GM21423 (cell line): ENCODE data around the gene DOCK2.
A peak's percentile ranks its signal among the peaks of the same experiment; 100 is the strongest.
"Not testable (repeated sequence)": the region's sequence is repeated elsewhere in the genome, so short reads cannot be mapped to it uniquely, and the experiment has no call there.

ENCODE experiments used
- ATAC-seq: cut with Tn5 transposase; IDR thresholded peaks from one replicate; pipeline ENCODE4 v1.9.1; 2021; ENCODE audit warnings: mild to moderate bottlenecking, moderate library complexity; ENCODE audit not compliant: unreplicated experiment

Gene DOCK2

DNA sequence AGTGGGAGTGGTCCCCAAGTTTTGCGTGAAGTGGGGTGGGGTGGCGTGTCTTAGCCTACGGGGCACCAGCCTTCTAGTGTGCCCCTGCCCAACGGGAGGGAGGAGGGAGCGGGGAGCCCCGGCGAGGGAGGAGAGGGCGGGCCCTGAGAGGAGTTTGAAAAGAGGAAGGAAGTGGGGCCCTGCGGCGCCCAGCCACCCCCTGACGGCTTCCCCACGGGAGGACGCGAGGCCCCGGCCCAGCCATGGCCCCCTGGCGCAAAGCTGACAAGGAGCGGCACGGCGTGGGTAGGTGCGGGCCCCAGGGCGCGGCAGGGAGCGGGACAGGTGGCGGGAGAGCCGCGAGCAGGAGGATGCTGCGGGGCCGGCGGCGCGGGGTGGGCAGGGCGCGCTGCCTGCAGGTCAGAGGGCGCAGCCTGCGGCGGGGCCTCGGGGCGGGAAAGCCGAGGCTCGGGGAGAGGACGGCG lies at the start of gene DOCK2:
TSS of gene DOCK2 (plus strand) at position 191 of the 464 bp plus-strand sequence. CDS start at position 243, 52 bp downstream.
- ATAC-seq: peak; percentile 95

DNA sequence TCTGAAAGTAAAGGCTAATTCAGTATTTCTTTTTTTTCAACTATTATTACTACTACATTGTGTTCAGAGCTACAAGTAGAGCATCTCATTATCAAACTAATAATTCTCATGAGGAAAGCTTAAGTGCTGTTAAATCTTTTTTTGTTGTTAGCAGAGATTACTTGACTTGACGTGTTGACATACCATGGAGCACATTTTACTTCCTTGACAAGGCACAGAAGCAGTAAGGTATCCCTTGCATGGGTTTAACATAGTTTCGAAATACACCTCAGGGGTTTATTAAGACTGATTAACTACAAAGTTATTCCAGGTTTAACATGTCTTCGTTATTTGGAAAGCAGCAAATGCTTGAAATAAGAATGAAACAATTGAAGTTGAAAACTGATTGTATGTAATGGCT lies 46.5 kb upstream of the DOCK2 start:
- ATAC-seq: no peak

DNA sequence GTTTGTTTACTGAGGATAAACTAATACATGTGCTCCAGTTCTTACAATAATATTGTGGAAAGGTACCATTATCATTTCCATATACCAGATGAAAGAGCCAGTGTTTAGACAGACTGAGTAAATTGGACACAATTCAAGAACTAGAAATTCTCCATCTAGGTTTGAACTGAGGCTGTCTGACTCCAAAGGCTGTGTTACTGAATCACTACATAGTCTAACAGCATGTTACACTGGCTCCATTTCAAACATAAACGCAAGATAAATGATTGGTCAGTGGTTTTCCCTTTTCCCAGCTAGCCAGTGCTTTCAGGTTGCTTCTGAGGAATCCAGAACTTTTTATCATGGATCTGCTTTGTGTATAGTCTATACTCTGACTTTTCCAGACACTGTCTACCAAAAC lies 45.4 kb upstream of the DOCK2 start:
- ATAC-seq: no peak

DNA sequence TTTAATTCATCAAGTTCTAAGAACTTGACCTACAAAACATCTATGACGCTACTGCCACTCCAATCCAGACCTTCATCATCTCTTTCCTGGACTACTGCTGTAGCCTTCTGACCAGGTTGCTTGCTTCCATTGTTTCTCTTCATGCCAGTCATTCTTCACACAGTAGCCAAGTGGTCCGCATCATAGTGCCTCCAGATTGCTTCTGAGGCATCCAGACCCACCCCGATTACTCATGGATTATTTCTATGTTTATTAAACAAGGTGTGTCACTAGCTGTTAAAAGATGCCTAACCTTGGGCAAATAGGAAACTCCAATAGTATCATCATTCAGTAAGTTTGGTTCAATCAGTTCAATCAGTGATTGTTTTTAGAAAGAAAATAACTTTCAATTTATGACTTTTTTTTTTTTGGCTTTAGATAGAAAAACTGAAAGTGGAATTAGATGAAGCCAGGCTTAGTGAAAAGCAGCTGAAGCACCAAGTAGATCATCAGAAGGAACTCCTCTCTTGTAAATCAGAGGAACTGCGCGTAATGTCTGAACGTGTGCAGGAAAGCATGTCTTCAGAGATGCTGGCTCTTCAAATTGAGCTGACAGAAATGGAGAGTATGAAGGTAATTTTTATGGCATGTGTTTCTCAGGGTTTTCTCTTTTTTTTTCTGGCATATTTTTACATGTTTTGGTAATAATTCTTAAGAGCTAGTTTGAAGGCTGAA lies 44.0 kb upstream of the DOCK2 start:
- ATAC-seq: no peak

DNA sequence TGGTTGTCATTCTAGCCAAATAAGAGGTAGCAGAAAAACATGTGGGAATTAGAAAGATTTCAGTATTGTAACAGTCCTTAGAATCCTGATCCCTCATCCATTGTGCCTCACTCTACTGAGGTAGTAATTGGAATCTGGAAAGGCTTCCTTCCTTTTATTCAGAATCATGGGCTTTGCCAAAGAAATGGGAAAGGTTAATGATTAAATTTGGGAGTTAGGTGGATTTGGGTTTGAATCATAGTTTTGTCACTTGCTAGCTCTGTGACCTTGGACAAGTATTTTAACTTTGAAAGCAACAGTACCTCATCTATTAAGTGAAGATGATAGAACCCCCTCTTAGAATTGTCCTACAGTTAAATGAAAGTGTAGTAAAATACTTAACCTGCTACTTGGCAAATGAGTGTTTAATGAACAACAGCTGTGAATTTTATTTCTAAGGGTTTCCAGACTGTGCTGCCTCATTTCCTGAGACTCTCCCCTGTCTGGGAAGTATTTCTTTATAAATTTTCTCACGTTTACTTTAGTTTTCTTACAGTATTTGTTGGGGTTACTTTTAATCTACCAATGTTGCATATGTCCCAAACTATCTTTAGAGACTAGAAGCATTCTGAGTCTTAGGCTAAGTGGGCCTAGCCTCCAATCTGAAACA lies 41.8 kb upstream of the DOCK2 start:
- ATAC-seq: no peak

DNA sequence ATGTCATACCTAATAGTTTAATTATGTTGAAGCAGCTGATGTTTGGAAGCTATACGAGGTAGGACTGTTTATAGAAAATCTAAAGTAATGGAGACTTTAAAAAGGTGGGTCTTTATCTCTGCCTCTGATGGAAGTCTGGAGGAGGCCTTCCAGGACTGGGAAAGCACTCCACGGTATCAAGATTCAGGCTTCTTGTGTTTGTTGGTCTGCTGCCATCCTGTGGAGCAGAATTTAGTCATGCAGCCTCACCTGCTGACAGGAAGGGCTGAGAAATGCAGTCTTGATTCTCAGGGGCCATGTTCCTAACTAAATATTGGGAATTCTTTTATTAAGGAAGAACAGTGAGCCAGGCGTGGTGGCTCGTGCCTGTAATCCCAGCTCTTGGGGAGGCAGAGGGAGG lies 37.6 kb upstream of the DOCK2 start:
- ATAC-seq: no peak

DNA sequence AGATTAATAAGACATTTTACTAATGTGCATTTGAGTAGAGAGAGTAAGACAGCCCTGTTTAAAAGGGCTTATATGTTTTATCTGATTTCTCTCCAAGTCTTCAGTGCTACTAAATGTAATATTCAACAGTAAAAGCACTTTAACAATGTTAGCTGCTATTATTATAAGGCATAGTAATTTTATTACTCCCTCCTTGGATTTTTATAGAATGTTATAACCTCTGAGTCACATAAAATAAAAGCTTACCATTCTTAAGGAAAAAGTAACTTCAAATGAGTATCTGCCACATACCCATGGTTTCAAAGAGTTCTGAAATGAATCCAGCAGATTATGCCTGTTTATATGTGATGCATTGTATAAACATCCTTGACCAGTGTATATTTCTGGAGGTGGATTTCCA lies 34.5 kb upstream of the DOCK2 start:
- no peak for ATAC-seq

DNA sequence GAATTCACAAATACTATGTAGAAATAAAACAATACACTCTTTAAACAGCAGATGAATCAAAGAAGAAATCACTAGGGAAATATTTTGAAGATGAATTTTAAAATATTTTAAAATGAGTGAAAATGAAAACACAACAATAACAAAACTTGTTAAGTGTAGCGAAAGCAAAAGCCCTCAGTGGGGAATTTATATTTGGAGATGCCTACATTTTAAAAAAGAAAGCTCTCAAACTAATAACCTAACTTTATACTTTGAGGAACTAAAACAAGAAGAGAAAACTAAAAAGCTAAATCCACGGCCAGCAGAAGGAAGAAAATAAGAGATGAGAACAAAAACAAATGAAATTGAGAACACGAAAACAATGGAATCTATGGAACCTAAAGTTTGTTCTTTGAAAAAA lies 30.8 kb upstream of the DOCK2 start:
- no peak for ATAC-seq

DNA sequence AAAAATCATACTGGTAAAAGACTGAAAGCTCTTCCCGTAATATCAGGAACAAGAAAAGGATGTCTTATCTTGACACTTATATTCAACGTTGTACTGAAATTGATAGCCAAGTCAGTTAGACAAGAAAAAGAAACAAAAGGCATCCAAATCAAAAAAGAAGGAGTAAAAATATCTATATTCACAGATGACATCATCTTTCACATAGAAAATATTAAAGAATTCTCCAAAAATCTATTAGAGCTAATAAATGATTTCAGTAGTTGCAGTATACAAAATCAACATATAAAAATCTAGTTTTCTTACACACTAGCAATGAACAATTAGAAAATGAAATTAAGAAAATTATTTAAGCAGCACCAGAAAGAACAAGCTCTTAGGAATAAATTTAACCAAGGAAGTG lies 29.2 kb upstream of the DOCK2 start:
- no peak for ATAC-seq

DNA sequence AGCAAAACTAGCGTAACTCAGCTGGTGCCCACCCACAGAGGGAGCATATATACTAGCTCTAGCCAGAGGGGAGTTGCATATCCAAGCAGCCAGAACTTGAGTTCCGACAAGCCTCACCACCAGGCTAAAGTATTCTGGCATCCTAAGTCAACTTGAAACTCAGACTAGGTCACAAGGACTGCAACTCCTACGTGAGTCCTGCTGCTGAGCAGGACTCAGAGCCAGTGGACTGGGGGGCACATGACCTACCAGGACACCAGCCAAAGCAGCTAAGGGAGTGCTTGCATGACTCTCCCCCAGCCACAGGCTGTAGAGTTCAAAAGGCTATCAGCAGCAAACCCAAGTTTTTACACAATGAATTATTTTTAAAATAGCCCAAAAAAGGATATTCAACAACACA lies 27.4 kb upstream of the DOCK2 start:
- ATAC-seq: no peak

DNA sequence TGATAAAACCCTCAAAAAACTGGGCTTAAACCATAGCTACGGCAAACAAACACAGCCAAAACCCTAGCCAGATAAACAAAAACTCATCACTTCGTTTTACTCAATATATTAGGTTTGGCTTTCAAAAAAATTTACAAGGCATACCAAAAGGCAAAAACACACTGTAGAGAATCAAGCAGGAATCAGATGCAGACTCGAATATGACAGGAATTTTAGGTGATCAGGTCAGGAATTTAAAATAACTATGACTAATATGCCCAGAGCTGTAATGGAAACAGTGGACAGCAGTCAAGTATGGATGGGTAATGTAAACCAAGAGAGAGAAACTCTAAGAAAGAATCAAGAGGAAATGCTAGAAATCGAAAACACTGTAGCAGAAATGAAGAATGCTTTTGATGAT lies 26.5 kb upstream of the DOCK2 start:
- no peak for ATAC-seq

DNA sequence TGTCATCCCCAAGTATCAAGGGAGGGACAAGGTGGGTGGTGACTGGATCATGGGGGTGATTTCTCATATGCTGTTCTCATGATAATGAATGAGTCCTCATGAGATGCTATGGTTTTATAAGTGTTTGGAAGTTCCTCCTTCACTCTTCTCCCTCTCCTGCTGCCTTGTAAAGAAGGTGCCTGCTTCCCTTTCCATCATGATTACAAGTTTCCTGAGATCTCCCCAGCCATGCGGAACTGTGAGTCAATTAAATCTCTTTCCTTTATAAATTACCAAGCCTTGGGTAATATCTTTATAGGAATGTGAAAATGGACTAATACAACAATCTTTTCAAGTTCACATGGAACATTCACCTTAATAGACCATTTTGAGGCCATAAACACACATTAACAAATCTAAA lies 21.5 kb upstream of the DOCK2 start:
- ATAC-seq: no peak

DNA sequence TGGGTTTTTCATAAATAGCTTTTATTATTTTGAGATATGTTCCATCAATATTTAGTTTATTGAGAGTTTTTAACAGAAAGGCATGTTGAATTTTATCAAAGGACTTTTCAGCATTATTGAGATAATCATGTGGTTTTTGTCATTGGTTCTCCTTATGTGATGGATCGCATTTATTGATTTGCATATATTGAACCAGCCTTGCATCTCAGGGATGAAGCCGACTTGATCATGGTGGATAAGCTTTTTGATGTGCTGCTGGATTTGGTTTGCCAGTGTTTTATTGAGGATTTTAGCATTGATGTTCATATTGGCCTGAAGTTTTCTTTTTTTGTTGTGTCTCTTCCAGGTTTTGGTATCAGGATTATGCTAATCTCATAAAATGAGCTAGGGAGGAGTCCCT lies 12.8 kb upstream of the DOCK2 start:
- ATAC-seq: not testable (repeated sequence)

DNA sequence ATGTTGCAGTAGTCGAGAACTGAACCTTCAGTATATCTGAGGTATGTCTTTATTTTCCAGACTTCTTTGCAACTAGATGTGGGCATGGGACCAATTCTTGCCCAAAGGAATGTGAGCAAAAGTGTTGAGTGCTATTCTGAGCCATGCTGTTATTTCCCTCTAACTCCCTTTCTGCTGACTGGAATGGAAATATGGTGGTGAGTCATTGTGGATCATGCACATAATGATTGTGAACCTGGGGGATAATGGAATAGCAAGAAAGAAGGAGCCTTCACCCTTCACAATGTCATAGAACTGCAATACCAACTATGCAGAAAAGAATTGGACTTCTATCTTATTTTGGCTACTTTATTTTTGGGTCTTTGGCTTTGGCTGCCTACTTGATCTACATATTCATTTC lies 10.3 kb upstream of the DOCK2 start:
- ATAC-seq: no peak

DNA sequence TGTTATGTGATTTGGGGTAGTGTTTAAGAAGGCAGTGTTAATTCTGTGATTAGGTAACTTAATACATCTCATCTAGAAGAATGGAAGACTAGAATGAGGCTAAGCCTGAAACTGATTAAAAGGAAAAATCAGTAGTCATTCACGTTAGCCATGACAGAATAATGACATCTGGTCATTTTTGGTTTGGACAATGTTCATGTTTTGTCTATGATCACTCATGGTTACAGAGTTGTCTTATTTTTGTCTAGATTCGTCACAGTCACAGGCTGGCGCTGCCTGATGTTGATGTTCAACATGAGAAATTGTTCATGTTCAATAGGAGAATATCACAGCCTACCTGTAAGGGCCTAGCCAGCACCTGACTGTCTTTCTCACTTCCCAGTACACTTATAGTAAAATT lies 9.5 kb upstream of the DOCK2 start:
- no peak for ATAC-seq

DNA sequence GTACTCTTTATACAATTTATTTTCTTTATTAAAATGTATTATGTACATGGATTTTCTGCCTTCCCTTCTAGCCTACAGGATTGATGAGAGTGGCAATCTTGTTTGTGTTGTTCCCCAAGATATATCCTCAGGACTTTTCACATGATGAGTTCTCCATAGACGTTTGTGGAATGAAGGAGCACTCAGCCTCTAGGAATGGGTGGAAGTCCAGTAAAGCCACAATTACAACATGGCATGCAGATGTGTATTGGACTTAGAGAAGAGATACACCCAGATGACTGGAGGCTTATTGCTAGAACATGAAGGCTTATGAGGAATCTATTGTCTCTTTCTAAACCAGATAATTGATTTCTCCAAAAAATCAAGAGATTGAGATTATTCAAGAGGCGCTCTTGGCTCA lies 8.2 kb upstream of the DOCK2 start:
- no peak for ATAC-seq

DNA sequence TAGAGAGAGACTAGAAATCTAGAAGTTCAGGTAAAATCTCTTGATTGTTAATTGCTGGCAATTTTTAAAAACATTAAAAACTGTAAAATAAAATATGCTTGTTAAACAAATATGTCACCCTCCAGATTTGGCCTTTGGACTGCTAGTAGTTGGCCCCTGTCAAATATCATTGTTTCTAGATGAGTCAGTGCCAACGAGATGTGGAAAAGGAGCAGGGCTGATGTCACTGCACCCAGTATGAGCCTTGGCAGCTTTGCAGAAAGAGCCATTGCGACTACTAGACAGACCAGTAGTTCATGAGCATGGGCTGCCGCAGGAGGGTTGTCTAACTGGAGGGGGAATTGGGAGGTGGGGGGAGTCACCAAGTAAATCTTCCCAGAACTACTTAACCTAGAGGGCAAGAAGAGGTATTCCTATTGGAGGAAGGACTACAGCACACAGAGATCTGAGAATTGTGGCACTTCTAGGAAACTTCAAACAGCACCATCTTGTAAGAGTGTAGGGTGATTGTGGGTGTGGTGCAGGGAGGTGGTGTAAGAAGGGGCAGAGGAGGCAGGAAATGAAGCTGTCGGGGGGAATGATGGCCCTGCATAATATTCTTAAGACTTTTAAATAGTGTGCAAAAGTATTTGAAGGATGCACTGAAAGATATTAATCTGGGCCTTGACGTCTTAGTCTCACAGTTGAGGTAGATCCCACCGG lies 7.1 kb upstream of the DOCK2 start:
- ATAC-seq: no peak

DNA sequence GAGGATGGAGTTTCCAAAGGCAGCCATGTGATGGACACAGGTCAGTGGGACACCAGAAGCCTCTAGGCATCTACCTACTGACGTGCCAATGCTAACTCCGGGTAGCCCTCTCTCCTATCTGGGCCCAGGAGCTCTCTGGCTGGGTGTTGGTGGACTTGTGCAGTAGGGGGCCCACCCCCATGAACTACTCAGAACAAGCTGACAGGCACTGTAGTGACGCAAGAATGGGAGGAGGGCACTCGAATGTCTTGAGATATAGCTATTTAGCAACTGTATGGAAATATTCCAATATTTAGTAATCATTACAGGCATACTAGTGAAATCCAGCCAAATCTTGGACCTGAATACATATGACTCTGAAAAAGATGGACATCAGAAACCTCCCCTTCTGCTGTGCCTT lies 5.7 kb upstream of the DOCK2 start:
- no peak for ATAC-seq

DNA sequence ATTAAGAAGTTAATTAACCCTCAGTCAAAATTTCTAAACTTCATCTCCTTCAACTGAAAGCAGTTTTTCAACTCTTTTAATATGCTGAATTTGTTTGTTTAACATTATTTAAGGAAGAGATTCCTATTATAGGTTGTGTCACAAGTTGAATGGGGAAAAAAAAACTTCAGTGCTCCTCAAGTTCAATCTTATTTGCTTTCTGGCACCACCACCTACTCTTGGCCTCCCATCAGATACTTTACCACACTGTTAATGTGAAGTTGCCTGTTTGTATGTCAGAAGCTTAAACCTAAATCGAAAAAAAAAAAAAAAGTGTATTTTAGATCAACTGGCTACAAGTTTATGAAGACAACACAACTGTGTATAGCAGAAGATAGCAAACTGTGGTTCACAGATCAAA lies 4.1 kb upstream of the DOCK2 start:
- no peak for ATAC-seq

DNA sequence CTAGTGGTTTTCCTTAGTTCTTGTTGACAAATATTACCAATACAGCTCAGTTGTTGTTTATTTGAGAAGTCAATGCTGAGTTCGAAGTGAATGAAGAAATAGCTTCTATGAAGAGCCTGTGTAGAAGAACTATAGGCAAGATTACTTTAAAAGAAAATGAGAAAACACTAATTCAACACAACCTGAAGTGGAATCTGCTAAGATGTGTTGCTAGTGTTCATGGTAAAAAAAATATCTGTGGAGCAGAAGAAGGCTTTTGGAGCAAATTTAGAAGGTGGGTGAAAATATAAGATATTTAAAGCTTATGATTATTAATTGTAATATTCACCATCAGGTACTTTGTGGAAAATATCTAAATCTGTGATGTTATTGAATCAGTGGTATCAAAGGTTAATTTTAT lies 2.5 kb upstream of the DOCK2 start:
- ATAC-seq: no peak

DNA sequence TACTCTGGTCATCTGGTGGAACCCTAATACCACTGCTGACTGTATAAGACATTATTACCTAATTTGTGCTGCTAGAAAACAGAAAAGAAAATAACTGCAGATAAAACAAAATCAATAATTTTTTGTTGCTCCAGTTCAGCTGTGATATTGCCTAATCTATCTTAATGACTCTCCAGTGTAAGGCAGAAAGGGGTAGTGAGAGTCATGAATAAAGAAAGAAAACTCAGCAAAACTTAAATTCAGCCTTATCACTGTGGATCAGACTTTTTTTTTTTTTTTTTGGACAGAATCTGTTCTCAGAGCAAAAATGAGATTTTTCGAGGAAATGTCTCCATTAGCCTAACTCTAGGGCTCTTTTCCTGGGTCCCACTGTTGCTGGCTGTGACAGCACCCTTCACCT lies 1.1 kb upstream of the DOCK2 start:
- ATAC-seq: no peak

DNA sequence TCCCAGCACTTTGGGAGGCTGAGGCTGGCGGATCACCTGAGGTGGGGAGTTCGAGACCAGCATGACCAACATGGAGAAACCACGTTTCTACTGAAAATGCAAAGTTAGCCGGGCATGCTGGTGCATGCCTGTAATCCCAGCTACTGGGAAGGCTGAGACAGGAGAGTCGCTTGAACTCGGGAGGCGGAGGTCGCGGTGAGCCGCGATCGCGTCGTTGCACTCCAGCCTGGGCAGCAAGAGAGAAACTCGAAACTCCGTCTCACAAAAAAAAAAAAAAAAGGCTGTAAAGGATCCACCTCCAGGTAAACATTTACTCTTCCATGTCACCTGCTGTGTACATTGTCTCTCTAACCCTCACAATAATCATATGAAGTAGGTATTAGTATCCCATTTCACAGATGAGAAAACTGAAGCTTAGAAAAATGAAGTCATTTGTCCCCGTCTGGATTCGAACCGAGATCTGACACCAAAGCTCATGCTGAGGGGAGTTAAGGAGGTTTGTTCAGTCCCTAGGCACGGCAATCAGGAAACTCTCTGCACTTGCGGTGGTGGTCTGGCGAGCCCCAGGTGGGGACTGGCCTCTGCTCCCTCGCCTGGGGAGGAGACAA lies 494 bp upstream of the DOCK2 start:
- no peak for ATAC-seq
